ENCODE data around the gene PABPN1L. TPM values are rescaled to one million over a fixed set of nuclear protein-coding genes. Genes with fewer than 3 reads are reported as not detected.

Gene PABPN1L
- total and polyA plus RNA-seq, 2 of the 13 experiments (the other 11 are each of a cell fraction or from before 2014, with no cell fraction given): not detected

DNA sequence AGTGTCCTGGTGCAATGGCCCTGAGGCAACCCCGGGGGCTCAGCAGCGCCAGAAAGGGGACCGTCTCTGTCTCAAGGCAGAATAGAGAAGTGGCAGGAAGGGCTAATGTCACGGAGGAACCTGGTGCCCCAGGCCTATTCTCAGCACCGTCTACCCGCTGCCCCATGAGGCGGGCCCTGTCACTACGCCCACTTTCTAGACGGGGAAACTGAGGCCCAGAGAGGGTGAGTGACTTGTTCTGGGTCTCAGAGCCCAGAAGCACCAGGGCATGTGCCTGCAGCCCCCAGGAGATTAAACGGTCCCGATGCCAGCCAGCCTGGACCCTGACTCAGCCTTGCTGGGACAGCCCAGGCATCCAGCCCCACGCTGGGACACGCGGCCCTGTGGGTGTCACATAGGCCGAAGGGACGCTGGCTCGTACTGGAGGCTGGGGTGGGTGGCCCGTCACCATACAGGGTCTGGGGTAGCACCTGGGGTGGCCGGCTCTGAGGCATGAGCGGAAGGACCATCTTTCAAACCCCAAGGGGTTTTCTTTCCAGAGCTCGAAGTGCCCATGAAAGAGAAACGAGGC lies 40.2 kb upstream of the PABPN1L start:
- Histone ChIP-seq H2AFZ (ENCODE audit: low read length) (no peak overlapping the region), H3K4me2 (ENCODE audit: low read depth, low read length) (no peak overlapping the region), H4K20me1 (ENCODE audit: insufficient read depth, low read length) (no peaks in the 10 kb centered on the region; the same call in 1 of the 2 replicates), H3K9ac (ENCODE audit: insufficient read depth, low read depth, low read length) (no peak overlapping the region), H3K79me2 (ENCODE audit: insufficient read depth, low read length) (no peaks in the 10 kb centered on the region), H3K36me3 (replicated peaks in 1 of 2; ENCODE audit: control insufficient read depth in 1 of 2, insufficient read depth in 2 of 2, low read length in 2 of 2) (no peaks in the 10 kb centered on the region), H3K27ac (ENCODE audit: extremely low read length, insufficient read depth, low read length) (no peak overlapping the region), H3K9me3 (ENCODE audit: low read length) (no peaks in the 10 kb centered on the region), H3K4me1 (ENCODE audit: insufficient read depth, low read length) (peaks cover 3% of the 10 kb centered on the region), H3K27me3 (ENCODE audit: control insufficient read depth in 1 of 2, insufficient read depth in 2 of 2, low read length in 2 of 2) (peaks cover 41 to 95% of the 10 kb centered on the region in 2 experiments), H3K4me3 (replicated peaks in 1 of 3; ENCODE audit: insufficient read depth in 1 of 3, low read depth in 2 of 3, low read length in 3 of 3) (no peak overlapping the region)
- 38% methylated on average over 22 of the region's 22 CpGs for WGBS (ENCODE audit: low lambda C conversion rate)
- in situ Hi-C loops (cut with HindIII; ENCODE audit: extremely low pct_ligation_motif_present, low pct_unique_long_range_greater_than_20kb): no loop called here
- CTCF ChIA-PET (ENCODE audit: low intra/inter-chr PET ratio, low total read pairs): no interaction called here
- FAIRE-seq: no peak
- intact Hi-C loops (cut with micrococcal nuclease; ENCODE audit: unreplicated experiment): no loop called here
- no TSS peak for BruUV-seq (replicated peaks)
- DNase-seq (ENCODE audit: low spot score): no peak
- POLR2A ChIA-PET: no interaction called here
- TF ChIP-seq ZEB1 (IDR thresholded peaks at IDR 0.05; ENCODE audit: insufficient replicate concordance, low read depth) (no peak), ZNF629 (CRISPR knock-in tag; conservative IDR thresholded peaks at IDR 0.05) (peak; percentile 65)
- no peak for ATAC-seq

DNA sequence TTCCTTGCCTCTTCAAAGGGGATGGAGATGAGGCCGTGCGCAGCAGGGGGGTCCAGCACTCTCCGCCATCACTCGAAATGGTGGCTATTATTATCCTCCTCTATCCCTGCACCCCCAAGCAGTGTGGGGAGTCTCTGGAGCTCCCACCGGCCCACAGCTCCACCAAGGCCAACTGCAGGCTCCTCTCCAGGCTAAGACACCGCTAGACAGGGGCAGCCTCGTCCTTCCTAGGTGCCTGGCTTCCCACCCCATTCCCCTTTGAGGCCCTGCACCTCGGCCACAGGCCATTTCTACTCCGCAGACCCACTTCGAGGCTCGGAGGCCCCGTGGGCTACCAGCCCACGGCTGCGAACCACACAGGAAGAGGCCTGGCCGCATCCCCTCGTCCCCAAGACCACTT lies 39.6 kb upstream of the PABPN1L start:
- intact Hi-C loops (cut with micrococcal nuclease; ENCODE audit: unreplicated experiment) (no loop called here), in situ Hi-C loops (cut with HindIII; ENCODE audit: extremely low pct_ligation_motif_present, low pct_unique_long_range_greater_than_20kb) (no loop called here)
- H3K27me3 ChIP-seq (ENCODE audit: control insufficient read depth in 1 of 2, insufficient read depth in 2 of 2, low read length in 2 of 2): peaks cover 42 to 95% of the 10 kb centered on the region in 2 experiments
- H3K4me1 ChIP-seq (ENCODE audit: insufficient read depth, low read length): peaks cover 9% of the 10 kb centered on the region
- FAIRE-seq (no peak), DNase-seq (ENCODE audit: low spot score) (no peak), ATAC-seq (no peak)
- H3K4me3 ChIP-seq (replicated peaks in 1 of 3; ENCODE audit: insufficient read depth in 1 of 3, low read depth in 2 of 3, low read length in 3 of 3): no peak overlapping the region
- no peak overlapping the region for H3K27ac ChIP-seq (ENCODE audit: extremely low read length, insufficient read depth, low read length)
- CTCF ChIA-PET (ENCODE audit: low intra/inter-chr PET ratio, low total read pairs): no interaction called here
- H2AFZ ChIP-seq (ENCODE audit: low read length): no peak overlapping the region
- no peak overlapping the region for H3K9ac ChIP-seq (ENCODE audit: insufficient read depth, low read depth, low read length)
- no peak overlapping the region for H3K4me2 ChIP-seq (ENCODE audit: low read depth, low read length)
- no peaks in the 10 kb centered on the region; the same call in 1 of the 2 replicates for H4K20me1 ChIP-seq (ENCODE audit: insufficient read depth, low read length)
- no peaks in the 10 kb centered on the region for H3K36me3 ChIP-seq (replicated peaks in 1 of 2; ENCODE audit: control insufficient read depth in 1 of 2, insufficient read depth in 2 of 2, low read length in 2 of 2)
- POLR2A ChIA-PET: no interaction called here
- WGBS (ENCODE audit: low lambda C conversion rate): 36% methylated on average over 16 of the region's 16 CpGs
- H3K79me2 ChIP-seq (ENCODE audit: insufficient read depth, low read length): no peaks in the 10 kb centered on the region
- BruUV-seq (replicated peaks): no TSS peak
- H3K9me3 ChIP-seq (ENCODE audit: low read length): no peaks in the 10 kb centered on the region
- TF ChIP-seq, protein P1, sequence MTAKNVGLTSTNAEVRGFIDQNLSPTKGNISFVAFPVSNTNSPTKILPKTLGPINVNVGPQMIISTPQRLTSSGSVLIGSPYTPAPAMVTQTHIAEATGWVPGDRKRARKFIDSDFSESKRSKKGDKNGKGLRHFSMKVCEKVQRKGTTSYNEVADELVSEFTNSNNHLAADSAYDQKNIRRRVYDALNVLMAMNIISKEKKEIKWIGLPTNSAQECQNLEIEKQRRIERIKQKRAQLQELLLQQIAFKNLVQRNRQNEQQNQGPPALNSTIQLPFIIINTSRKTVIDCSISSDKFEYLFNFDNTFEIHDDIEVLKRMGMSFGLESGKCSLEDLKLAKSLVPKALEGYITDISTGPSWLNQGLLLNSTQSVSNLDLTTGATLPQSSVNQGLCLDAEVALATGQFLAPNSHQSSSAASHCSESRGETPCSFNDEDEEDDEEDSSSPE (CRISPR knock-in tag; IDR thresholded peaks at IDR 0.05): no peak
- TF ChIP-seq, protein P2, sequence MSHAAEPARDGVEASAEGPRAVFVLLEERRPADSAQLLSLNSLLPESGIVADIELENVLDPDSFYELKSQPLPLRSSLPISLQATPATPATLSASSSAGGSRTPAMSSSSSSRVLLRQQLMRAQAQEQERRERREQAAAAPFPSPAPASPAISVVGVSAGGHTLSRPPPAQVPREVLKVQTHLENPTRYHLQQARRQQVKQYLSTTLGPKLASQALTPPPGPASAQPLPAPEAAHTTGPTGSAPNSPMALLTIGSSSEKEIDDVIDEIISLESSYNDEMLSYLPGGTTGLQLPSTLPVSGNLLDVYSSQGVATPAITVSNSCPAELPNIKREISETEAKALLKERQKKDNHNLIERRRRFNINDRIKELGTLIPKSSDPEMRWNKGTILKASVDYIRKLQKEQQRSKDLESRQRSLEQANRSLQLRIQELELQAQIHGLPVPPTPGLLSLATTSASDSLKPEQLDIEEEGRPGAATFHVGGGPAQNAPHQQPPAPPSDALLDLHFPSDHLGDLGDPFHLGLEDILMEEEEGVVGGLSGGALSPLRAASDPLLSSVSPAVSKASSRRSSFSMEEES (CRISPR knock-in tag; IDR thresholded peaks at IDR 0.05): no peak
- TF ChIP-seq ZNF615 (CRISPR knock-in tag; IDR thresholded peaks at IDR 0.05; ENCODE audit: borderline replicate concordance): no peak
- TF ChIP-seq ZNF629 (CRISPR knock-in tag; conservative IDR thresholded peaks at IDR 0.05): no peak
- TF ChIP-seq ZFP36L2 (CRISPR knock-in tag; IDR thresholded peaks at IDR 0.05): no peak
- TF ChIP-seq TOPORS (CRISPR knock-in tag; IDR thresholded peaks at IDR 0.05): no peak
- TF ChIP-seq, protein P3, sequence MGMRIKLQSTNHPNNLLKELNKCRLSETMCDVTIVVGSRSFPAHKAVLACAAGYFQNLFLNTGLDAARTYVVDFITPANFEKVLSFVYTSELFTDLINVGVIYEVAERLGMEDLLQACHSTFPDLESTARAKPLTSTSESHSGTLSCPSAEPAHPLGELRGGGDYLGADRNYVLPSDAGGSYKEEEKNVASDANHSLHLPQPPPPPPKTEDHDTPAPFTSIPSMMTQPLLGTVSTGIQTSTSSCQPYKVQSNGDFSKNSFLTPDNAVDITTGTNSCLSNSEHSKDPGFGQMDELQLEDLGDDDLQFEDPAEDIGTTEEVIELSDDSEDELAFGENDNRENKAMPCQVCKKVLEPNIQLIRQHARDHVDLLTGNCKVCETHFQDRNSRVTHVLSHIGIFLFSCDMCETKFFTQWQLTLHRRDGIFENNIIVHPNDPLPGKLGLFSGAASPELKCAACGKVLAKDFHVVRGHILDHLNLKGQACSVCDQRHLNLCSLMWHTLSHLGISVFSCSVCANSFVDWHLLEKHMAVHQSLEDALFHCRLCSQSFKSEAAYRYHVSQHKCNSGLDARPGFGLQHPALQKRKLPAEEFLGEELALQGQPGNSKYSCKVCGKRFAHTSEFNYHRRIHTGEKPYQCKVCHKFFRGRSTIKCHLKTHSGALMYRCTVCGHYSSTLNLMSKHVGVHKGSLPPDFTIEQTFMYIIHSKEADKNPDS (CRISPR knock-in tag; IDR thresholded peaks at IDR 0.05): no peak
- no peak for TF ChIP-seq KLF6 (CRISPR knock-in tag; IDR thresholded peaks at IDR 0.05)
- TF ChIP-seq TEAD3 (CRISPR knock-in tag; optimal IDR thresholded peaks at IDR 0.05; ENCODE audit: borderline replicate concordance): no peak
- TF ChIP-seq IKZF1 (IDR thresholded peaks at IDR 0.05): no peak
- no peak for TF ChIP-seq KDM5B (CRISPR knock-in tag; IDR thresholded peaks at IDR 0.05; ENCODE audit: borderline replicate concordance)
- no peak for TF ChIP-seq NFE2L1 (CRISPR knock-in tag; IDR thresholded peaks at IDR 0.05; ENCODE audit: borderline replicate concordance)
- TF ChIP-seq ETV6 (CRISPR knock-in tag; conservative IDR thresholded peaks at IDR 0.05): no peak

Data from HepG2 (cell line).